Measurements from ENCODE around the gene KCNN2.

KCNN2 gene

DNA sequence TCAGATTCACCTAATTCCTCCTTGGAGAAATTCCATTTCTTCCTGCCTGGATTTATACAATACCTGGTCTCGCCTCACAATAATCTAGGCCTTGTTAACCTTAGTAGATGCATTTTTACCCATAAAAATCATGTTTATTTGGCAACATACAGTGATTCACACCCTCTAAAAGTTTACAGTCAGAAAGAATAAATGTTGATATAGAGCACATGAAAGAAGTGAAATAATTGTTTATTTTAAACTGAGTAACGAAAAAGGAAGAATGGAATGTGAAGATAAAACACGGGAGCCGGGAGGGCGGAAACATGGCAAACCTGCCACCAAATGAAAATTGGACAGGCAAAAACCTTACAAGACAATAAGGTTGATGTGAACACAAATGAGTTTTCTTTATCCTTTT is 28.9 kb upstream of the KCNN2 start:
- no peak overlapping the region for H3K4me3 ChIP-seq (ENCODE audit: low read depth, low read length)
- DNase-seq (ENCODE audit: low read depth, low spot score) = no peak
- in situ Hi-C loops (cut with HindIII; ENCODE audit: low sequenced_read_pairs) = no loop called here
- TF ChIP-seq, protein P1, sequence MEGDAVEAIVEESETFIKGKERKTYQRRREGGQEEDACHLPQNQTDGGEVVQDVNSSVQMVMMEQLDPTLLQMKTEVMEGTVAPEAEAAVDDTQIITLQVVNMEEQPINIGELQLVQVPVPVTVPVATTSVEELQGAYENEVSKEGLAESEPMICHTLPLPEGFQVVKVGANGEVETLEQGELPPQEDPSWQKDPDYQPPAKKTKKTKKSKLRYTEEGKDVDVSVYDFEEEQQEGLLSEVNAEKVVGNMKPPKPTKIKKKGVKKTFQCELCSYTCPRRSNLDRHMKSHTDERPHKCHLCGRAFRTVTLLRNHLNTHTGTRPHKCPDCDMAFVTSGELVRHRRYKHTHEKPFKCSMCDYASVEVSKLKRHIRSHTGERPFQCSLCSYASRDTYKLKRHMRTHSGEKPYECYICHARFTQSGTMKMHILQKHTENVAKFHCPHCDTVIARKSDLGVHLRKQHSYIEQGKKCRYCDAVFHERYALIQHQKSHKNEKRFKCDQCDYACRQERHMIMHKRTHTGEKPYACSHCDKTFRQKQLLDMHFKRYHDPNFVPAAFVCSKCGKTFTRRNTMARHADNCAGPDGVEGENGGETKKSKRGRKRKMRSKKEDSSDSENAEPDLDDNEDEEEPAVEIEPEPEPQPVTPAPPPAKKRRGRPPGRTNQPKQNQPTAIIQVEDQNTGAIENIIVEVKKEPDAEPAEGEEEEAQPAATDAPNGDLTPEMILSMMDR (IDR thresholded peaks at IDR 0.05; ENCODE audit: low read depth, low read length) = no peak

DNA sequence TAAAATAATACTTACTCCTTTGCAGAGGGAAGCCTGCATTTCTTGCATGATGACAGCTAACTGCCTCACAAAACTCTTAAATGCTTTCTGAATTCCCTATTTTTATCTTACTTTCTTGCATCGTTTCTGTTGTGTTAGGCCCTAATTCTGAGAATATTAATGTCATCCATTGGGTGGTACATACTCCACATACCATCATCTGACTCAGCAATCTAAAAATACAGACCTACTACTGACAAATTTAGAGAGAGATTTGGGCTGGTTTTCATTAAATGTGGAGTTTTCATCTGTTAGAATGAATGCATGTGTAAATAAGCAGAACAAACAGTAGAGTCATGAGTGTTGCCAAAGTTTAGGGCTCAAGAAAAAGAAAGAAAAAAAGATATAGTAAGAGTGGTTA is 26.5 kb upstream of the KCNN2 start:
- DNase-seq (ENCODE audit: low read depth, low spot score) = no peak
- H3K4me3 ChIP-seq (ENCODE audit: low read depth, low read length) = no peak overlapping the region
- in situ Hi-C loops (cut with HindIII; ENCODE audit: low sequenced_read_pairs) = no loop called here
- TF ChIP-seq, protein P1 (IDR thresholded peaks at IDR 0.05; ENCODE audit: low read depth, low read length) = no peak

DNA sequence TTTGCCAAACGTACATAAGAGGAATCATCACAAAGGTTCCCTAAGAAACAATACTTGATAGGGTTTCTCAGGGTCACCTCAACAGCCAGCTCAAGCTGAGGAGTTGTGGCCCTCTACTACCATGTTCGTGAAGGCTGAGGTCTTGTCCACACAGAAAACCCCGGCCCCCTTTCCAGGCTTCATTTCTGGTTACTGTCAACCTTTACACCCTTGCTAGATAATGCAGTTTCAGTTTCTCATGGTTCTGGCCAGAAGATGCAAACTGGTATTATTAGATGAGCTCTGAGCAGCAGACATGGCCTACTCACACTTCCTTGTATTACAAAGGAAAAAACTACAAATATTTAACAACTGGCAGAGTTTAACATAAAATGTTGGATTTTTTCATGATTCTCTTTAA is 22.8 kb upstream of the KCNN2 start:
- TF ChIP-seq, protein P1 (IDR thresholded peaks at IDR 0.05; ENCODE audit: low read depth, low read length) = no peak
- in situ Hi-C loops (cut with HindIII; ENCODE audit: low sequenced_read_pairs) = no loop called here
- H3K4me3 ChIP-seq (ENCODE audit: low read depth, low read length) = no peak overlapping the region
- no peak for DNase-seq (ENCODE audit: low read depth, low spot score)

DNA sequence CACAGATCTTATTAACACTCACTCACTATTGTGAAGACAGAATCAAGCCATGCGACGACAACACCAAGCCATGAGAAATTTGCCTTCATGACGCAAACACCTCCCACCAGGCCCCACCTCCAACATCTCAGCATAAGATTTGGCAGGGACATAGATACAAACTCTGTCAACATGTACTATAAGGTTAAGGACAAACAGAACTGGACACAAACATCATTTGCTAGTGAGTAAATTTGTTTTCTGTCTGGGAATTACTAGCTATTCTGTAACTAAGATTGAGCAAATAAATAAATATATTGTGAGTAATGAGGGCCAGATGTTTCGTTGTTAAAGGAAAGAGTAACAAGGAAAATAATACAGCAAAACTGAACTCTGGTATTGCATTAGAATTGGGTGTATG is 15.7 kb upstream of the KCNN2 start:
- H3K4me3 ChIP-seq (ENCODE audit: low read depth, low read length) = no peak overlapping the region
- in situ Hi-C loops (cut with HindIII; ENCODE audit: low sequenced_read_pairs) = no loop called here
- TF ChIP-seq, protein P1 (IDR thresholded peaks at IDR 0.05; ENCODE audit: low read depth, low read length) = no peak
- DNase-seq (ENCODE audit: low read depth, low spot score) = no peak

DNA sequence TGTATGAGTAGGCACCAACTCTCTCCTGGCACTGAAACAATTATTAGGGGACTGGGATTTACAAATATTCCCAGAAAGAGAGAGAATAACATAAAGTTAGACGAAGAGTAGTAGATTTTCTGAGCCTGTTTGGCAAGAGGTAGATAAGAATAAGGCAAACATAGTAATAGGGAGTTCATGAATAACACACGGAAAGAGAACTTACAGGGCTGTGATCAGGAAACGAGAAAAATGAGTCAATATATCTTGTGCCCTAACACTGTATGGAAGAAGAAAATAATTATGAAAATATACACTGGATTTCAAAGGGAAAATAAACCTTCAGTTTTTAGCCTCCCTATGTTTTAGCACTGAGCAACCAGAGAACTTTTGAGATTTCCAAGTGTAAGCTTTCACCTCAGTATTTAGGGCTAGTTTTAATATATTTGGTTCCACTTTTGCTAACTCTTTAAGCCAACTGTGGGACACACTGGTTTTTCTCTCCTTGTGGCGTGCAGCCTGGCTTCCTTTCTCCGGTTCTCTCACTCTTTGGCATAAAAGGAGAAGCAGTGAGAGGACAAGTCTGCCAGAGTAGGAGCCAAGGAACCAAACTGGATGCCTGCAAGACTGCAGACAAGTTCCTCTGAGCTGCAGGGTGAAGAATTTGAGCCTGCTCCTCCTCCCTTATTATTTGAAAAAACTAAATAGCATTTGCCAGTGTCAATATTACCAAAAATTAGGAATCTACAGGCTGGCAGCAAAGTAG is 6.6 kb upstream of the KCNN2 start:
- H3K4me3 ChIP-seq (ENCODE audit: low read depth, low read length) = no peak overlapping the region
- DNase-seq (ENCODE audit: low read depth, low spot score) = no peak
- in situ Hi-C loops (cut with HindIII; ENCODE audit: low sequenced_read_pairs) = no loop called here
- TF ChIP-seq, protein P1 (IDR thresholded peaks at IDR 0.05; ENCODE audit: low read depth, low read length) = no peak

DNA sequence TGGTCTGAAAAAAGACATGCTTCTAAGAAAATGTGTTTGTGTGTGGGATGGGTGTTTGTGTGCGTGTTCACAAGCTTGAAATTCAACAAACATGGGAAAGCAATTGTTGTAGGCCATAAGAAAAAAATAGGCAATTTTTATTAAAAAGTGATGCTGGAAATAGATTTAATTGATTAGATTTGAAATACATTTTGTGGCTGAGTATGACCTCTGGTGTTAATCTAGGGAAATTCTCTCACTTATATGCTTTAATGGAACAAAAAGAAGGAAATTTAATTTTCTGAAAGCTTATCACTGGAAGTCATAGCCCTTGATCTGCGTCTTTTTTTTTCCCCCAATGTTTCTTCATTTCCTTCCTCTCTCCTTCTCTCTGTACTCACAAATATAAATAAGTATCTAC is 3.5 kb upstream of the KCNN2 start:
- TF ChIP-seq, protein P1 (IDR thresholded peaks at IDR 0.05; ENCODE audit: low read depth, low read length) = no peak
- in situ Hi-C loops (cut with HindIII; ENCODE audit: low sequenced_read_pairs) = no loop called here
- no peak for DNase-seq (ENCODE audit: low read depth, low spot score)
- no peak overlapping the region for H3K4me3 ChIP-seq (ENCODE audit: low read depth, low read length)
